ENCODE data around the gene CNOT2.

CNOT2 gene

DNA sequence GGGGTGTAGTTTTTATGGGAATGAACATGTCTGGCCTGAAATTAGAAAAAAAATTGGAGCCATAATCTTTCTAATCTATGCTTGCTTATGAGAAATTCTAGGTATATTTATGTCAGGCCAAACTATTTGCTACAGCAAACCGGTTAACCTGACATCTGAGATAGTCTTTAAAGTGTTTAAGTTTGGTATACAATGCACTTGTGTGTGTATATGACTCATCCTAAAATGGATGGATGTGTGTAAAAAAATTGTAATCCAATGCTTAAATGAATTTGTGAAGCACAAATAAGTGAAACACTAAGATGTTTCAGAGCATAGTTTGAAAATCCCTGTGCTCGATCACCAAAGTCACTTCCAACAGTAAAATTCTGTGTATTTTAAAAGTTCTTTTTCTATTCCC lies 6.7 kb downstream of the CNOT2 start:
- H3K4me1 ChIP-seq (ENCODE audit: control insufficient read depth in 5 of 5, insufficient read depth in 5 of 5, low read length in 5 of 5), result peaks cover 0 to 19% (median 15%) of the 10 kb centered on the region in 5 donors
- H3K9me3 ChIP-seq (ENCODE audit: control insufficient read depth in 5 of 5, low read length in 5 of 5), result no peaks in the 10 kb centered on the region
- H3K4me3 ChIP-seq (ENCODE audit: low read depth in 1 of 5, low read length in 5 of 5), result no peak overlapping the region
- no peak overlapping the region for H3K9ac ChIP-seq (ENCODE audit: low read length in 5 of 5)
- H3K27ac ChIP-seq (ENCODE audit: low read depth, low read length), result no peak overlapping the region
- peaks cover 0 to 5% (median 0%) of the 10 kb centered on the region in 5 donors for H3K36me3 ChIP-seq (ENCODE audit: control insufficient read depth in 5 of 5, insufficient read depth in 5 of 5, low read length in 5 of 5)
- no peaks in the 10 kb centered on the region for H3K27me3 ChIP-seq (ENCODE audit: control insufficient read depth in 5 of 5, insufficient read depth in 4 of 5, low read length in 5 of 5)

DNA sequence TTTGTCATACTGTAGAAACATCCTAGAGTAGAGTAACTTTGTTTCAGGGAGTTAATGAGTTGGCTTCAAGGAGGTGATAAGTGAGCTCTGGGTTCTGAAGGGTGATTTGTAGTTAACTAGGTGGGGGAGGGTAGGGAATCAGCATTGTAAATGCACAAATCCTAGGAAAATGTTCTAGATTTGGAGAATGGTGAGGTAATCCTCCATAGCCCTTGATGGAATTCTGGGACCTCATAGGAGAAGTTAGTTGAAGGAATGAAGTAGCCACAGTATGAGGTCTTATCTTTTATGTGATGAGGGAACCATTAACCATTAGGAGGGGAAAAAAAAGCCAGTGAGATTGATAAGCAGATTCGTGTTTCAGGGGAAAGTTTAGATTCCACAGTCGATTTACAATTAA lies 8.0 kb downstream of the CNOT2 start:
- peaks cover 0 to 5% (median 0%) of the 10 kb centered on the region in 5 donors for H3K36me3 ChIP-seq (ENCODE audit: control insufficient read depth in 5 of 5, insufficient read depth in 5 of 5, low read length in 5 of 5)
- no peaks in the 10 kb centered on the region for H3K9me3 ChIP-seq (ENCODE audit: control insufficient read depth in 5 of 5, low read length in 5 of 5)
- H3K9ac ChIP-seq (ENCODE audit: low read length in 5 of 5), result peak overlapping the region in 1 of 5 donors; percentile 30
- H3K4me1 ChIP-seq (ENCODE audit: control insufficient read depth in 5 of 5, insufficient read depth in 5 of 5, low read length in 5 of 5), result peaks cover 0 to 21% (median 17%) of the 10 kb centered on the region in 5 donors
- no peak overlapping the region for H3K4me3 ChIP-seq (ENCODE audit: low read depth in 1 of 5, low read length in 5 of 5)
- H3K27ac ChIP-seq (ENCODE audit: low read depth, low read length), result no peak overlapping the region
- H3K27me3 ChIP-seq (ENCODE audit: control insufficient read depth in 5 of 5, insufficient read depth in 4 of 5, low read length in 5 of 5), result no peaks in the 10 kb centered on the region

DNA sequence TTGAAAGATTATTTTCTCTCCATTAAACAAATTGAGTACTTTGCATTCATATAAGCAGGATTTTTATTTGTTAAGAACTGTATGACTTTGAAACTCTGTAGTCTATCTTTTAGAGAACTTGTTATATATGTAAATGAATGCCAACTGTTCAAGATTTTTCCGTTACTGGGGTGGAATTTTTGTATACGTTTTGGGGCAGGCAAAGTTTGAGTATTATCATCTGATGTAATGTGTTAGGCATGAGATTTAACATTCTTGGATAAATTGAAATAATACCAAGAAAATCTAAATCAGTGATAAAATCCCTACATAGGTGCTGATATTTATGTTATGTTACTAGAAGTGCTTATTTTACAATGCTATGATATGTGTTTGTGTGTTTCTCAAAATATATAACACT lies 8.4 kb downstream of the CNOT2 start:
- no peaks in the 10 kb centered on the region for H3K27me3 ChIP-seq (ENCODE audit: control insufficient read depth in 5 of 5, insufficient read depth in 4 of 5, low read length in 5 of 5)
- H3K9ac ChIP-seq (ENCODE audit: low read length in 5 of 5), result no peak overlapping the region
- H3K4me1 ChIP-seq (ENCODE audit: control insufficient read depth in 5 of 5, insufficient read depth in 5 of 5, low read length in 5 of 5), result peaks cover 0 to 21% (median 15%) of the 10 kb centered on the region in 5 donors
- H3K9me3 ChIP-seq (ENCODE audit: control insufficient read depth in 5 of 5, low read length in 5 of 5), result no peaks in the 10 kb centered on the region
- H3K36me3 ChIP-seq (ENCODE audit: control insufficient read depth in 5 of 5, insufficient read depth in 5 of 5, low read length in 5 of 5), result peaks cover 0 to 5% (median 0%) of the 10 kb centered on the region in 5 donors
- no peak overlapping the region for H3K4me3 ChIP-seq (ENCODE audit: low read depth in 1 of 5, low read length in 5 of 5)
- H3K27ac ChIP-seq (ENCODE audit: low read depth, low read length), result no peak overlapping the region

DNA sequence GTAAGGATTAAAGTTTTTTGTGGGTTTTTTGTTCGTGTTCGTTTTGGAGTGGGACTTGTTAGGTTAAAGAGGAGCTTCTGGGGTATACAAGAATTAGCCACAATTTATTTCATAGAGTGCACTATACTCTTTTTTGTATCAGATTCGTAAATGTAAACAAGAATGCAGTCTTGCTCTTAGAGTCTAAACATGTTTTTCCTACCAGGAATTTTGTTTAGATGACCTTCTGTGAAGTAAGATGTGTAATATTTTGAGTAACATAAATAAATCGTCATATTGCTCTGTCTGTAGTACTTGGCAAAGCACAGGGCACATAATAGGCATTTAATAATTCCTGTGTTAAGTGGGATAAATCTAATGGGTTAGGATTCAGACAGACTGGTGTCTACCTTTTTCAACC lies 9.6 kb downstream of the CNOT2 start:
- peaks cover 0 to 21% (median 7%) of the 10 kb centered on the region in 5 donors for H3K4me1 ChIP-seq (ENCODE audit: control insufficient read depth in 5 of 5, insufficient read depth in 5 of 5, low read length in 5 of 5)
- H3K4me3 ChIP-seq (ENCODE audit: low read depth in 1 of 5, low read length in 5 of 5), result no peak overlapping the region
- H3K27ac ChIP-seq (ENCODE audit: low read depth, low read length), result no peak overlapping the region
- H3K36me3 ChIP-seq (ENCODE audit: control insufficient read depth in 5 of 5, insufficient read depth in 5 of 5, low read length in 5 of 5), result no peaks in the 10 kb centered on the region
- no peaks in the 10 kb centered on the region for H3K9me3 ChIP-seq (ENCODE audit: control insufficient read depth in 5 of 5, low read length in 5 of 5)
- H3K27me3 ChIP-seq (ENCODE audit: control insufficient read depth in 5 of 5, insufficient read depth in 4 of 5, low read length in 5 of 5), result no peaks in the 10 kb centered on the region
- H3K9ac ChIP-seq (ENCODE audit: low read length in 5 of 5), result no peak overlapping the region

GRCh38 chr12:70254225-70254624 lies 11.0 kb downstream of the CNOT2 start:
- H3K9ac ChIP-seq (ENCODE audit: low read length in 5 of 5), result no peak overlapping the region
- no peak overlapping the region for H3K27ac ChIP-seq (ENCODE audit: low read depth, low read length)
- peaks cover 0 to 19% (median 5%) of the 10 kb centered on the region in 5 donors for H3K4me1 ChIP-seq (ENCODE audit: control insufficient read depth in 5 of 5, insufficient read depth in 5 of 5, low read length in 5 of 5)
- H3K9me3 ChIP-seq (ENCODE audit: control insufficient read depth in 5 of 5, low read length in 5 of 5), result no peaks in the 10 kb centered on the region
- H3K4me3 ChIP-seq (ENCODE audit: low read depth in 1 of 5, low read length in 5 of 5), result no peak overlapping the region
- H3K36me3 ChIP-seq (ENCODE audit: control insufficient read depth in 5 of 5, insufficient read depth in 5 of 5, low read length in 5 of 5), result no peaks in the 10 kb centered on the region
- H3K27me3 ChIP-seq (ENCODE audit: control insufficient read depth in 5 of 5, insufficient read depth in 4 of 5, low read length in 5 of 5), result no peaks in the 10 kb centered on the region

DNA sequence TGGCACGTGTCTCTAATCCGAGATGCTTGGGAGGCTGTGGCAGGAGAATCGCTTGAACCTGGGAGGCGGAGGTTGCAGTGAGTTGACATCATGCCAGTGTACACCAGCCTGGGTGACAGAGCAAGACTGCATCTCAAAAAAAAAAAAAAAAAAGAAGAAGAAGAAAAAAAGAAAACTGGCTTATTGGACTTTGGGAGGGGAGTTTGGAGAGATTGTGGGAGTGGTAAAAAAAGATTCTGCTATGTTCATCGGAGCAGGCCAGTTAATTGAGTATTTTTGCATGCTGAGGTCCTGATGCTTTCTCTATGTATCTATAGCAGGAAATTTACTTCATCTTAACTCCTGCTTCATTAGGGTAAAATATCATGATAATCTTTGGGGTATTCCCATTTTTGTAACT lies 11.6 kb downstream of the CNOT2 start:
- Histone ChIP-seq H3K4me1 (ENCODE audit: control insufficient read depth in 5 of 5, insufficient read depth in 5 of 5, low read length in 5 of 5) (peaks cover 0 to 17% (median 5%) of the 10 kb centered on the region in 5 donors), H3K27ac (ENCODE audit: low read depth, low read length) (no peak overlapping the region), H3K36me3 (ENCODE audit: control insufficient read depth in 5 of 5, insufficient read depth in 5 of 5, low read length in 5 of 5) (no peaks in the 10 kb centered on the region), H3K27me3 (ENCODE audit: control insufficient read depth in 5 of 5, insufficient read depth in 4 of 5, low read length in 5 of 5) (no peaks in the 10 kb centered on the region), H3K9ac (ENCODE audit: low read length in 5 of 5) (no peak overlapping the region), H3K9me3 (ENCODE audit: control insufficient read depth in 5 of 5, low read length in 5 of 5) (no peaks in the 10 kb centered on the region), H3K4me3 (ENCODE audit: low read depth in 1 of 5, low read length in 5 of 5) (no peak overlapping the region)

DNA sequence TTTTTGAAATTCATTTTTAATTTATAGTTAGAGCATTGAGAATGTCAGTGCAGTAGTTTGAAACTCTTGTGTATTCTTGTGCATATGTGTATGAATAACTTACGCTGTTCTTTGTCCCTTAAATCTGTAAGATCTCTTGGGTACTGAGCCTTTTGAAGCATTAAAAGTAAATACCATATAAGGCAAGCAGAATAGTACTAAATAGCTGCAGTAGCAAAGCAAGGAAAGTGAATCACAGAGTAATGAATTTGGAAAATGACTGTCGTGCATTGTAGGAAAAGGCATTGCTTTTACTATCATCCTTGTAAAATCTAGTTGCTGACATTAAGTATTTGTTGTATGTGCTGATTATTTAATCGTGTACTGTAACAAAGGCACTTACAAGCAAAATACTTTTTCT lies 12.1 kb downstream of the CNOT2 start:
- no peaks in the 10 kb centered on the region for H3K27me3 ChIP-seq (ENCODE audit: control insufficient read depth in 5 of 5, insufficient read depth in 4 of 5, low read length in 5 of 5)
- no peak overlapping the region for H3K9ac ChIP-seq (ENCODE audit: low read length in 5 of 5)
- H3K4me3 ChIP-seq (ENCODE audit: low read depth in 1 of 5, low read length in 5 of 5), result no peak overlapping the region
- H3K4me1 ChIP-seq (ENCODE audit: control insufficient read depth in 5 of 5, insufficient read depth in 5 of 5, low read length in 5 of 5), result peaks cover 0 to 17% (median 5%) of the 10 kb centered on the region in 5 donors
- no peaks in the 10 kb centered on the region for H3K36me3 ChIP-seq (ENCODE audit: control insufficient read depth in 5 of 5, insufficient read depth in 5 of 5, low read length in 5 of 5)
- H3K9me3 ChIP-seq (ENCODE audit: control insufficient read depth in 5 of 5, low read length in 5 of 5), result no peaks in the 10 kb centered on the region
- H3K27ac ChIP-seq (ENCODE audit: low read depth, low read length), result no peak overlapping the region

- Histone ChIP-seq H3K27ac (ENCODE audit: low read depth, low read length) (no peak overlapping the region), H3K9ac (ENCODE audit: low read length in 5 of 5) (no peak overlapping the region), H3K36me3 (ENCODE audit: control insufficient read depth in 5 of 5, insufficient read depth in 5 of 5, low read length in 5 of 5) (no peaks in the 10 kb centered on the region), H3K4me3 (ENCODE audit: low read depth in 1 of 5, low read length in 5 of 5) (no peak overlapping the region), H3K4me1 (ENCODE audit: control insufficient read depth in 5 of 5, insufficient read depth in 5 of 5, low read length in 5 of 5) (peaks cover 0 to 17% (median 7%) of the 10 kb centered on the region in 5 donors), H3K27me3 (ENCODE audit: control insufficient read depth in 5 of 5, insufficient read depth in 4 of 5, low read length in 5 of 5) (no peaks in the 10 kb centered on the region), H3K9me3 (ENCODE audit: control insufficient read depth in 5 of 5, low read length in 5 of 5) (no peaks in the 10 kb centered on the region)
Observed at GRCh38 chr12:70258605-70259403, 15.6 kb downstream of the CNOT2 start.

GRCh38 chr12:70260646-70261045 lies 17.4 kb downstream of the CNOT2 start:
- H3K36me3 ChIP-seq (ENCODE audit: control insufficient read depth in 5 of 5, insufficient read depth in 5 of 5, low read length in 5 of 5), result no peaks in the 10 kb centered on the region
- no peak overlapping the region for H3K9ac ChIP-seq (ENCODE audit: low read length in 5 of 5)
- no peak overlapping the region for H3K4me3 ChIP-seq (ENCODE audit: low read depth in 1 of 5, low read length in 5 of 5)
- peaks cover 0 to 11% (median 6%) of the 10 kb centered on the region in 5 donors for H3K4me1 ChIP-seq (ENCODE audit: control insufficient read depth in 5 of 5, insufficient read depth in 5 of 5, low read length in 5 of 5)
- H3K9me3 ChIP-seq (ENCODE audit: control insufficient read depth in 5 of 5, low read length in 5 of 5), result no peaks in the 10 kb centered on the region
- H3K27ac ChIP-seq (ENCODE audit: low read depth, low read length), result no peak overlapping the region
- no peaks in the 10 kb centered on the region for H3K27me3 ChIP-seq (ENCODE audit: control insufficient read depth in 5 of 5, insufficient read depth in 4 of 5, low read length in 5 of 5)

GRCh38 chr12:70264067-70264867 lies 21.0 kb downstream of the CNOT2 start:
- no peak overlapping the region for H3K4me3 ChIP-seq (ENCODE audit: low read depth in 1 of 5, low read length in 5 of 5)
- H3K27ac ChIP-seq (ENCODE audit: low read depth, low read length), result no peak overlapping the region
- no peaks in the 10 kb centered on the region for H3K9me3 ChIP-seq (ENCODE audit: control insufficient read depth in 5 of 5, low read length in 5 of 5)
- peaks cover 0 to 15% (median 12%) of the 10 kb centered on the region in 5 donors for H3K4me1 ChIP-seq (ENCODE audit: control insufficient read depth in 5 of 5, insufficient read depth in 5 of 5, low read length in 5 of 5)
- H3K27me3 ChIP-seq (ENCODE audit: control insufficient read depth in 5 of 5, insufficient read depth in 4 of 5, low read length in 5 of 5), result no peaks in the 10 kb centered on the region
- no peaks in the 10 kb centered on the region for H3K36me3 ChIP-seq (ENCODE audit: control insufficient read depth in 5 of 5, insufficient read depth in 5 of 5, low read length in 5 of 5)
- H3K9ac ChIP-seq (ENCODE audit: low read length in 5 of 5), result no peak overlapping the region
